GM19043 (cell line): ENCODE data around the gene MAST4.

Experiments
- ATAC-seq: cut with Tn5 transposase; IDR thresholded peaks from one replicate; pipeline ENCODE4 v1.9.1; 2021; ENCODE audit warnings: low read depth; ENCODE audit not compliant: unreplicated experiment

Gene MAST4

DNA sequence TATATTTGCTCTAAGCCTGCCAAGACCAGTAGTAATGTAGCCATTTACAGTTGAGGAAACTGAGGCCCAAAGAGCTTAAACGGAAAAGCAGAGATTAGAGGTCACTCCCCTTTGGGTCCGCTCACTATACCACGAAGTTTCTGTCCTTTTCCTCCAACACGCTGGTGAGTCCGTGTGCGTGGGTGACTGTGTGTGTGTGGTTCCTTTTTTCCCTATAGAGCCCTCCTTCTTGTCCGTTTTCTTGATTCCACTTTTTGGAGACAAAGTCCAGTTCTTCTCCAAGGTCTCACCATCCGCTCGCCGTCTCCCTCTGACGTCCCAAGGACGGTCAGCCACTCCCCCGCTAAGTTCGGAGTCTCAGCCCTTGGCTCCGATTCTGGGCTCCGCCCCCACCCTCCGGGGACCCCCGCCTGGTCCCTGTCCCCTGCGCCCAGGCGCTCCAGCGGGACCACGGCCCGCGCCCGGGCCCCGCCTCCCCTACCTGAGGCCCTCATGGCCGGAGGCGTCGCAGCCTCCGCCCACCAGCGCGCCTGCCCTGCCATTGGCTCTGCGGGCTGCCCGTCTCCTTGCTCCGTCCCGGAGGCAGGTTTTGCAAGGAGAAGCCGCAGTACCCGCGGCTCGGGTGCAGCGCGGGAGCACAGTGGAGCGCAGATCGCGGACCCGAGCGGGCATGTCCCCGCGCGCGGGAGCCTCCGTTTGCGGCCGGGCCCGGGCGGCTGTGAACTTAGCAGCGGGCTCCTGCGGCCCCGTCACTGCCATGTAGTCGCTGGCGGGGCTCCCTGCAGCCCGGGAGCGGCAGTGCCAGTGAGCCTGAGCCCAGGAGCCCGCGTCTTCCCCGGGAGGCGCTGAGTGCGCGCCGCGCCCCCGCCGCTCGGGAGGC lies at the start of gene MAST4:
MAST4 (plus strand) TSS at position 638 of the 880 bp plus-strand sequence. CDS start 263 bp downstream, outside the sequence.
- peak; percentile 93 for ATAC-seq

DNA sequence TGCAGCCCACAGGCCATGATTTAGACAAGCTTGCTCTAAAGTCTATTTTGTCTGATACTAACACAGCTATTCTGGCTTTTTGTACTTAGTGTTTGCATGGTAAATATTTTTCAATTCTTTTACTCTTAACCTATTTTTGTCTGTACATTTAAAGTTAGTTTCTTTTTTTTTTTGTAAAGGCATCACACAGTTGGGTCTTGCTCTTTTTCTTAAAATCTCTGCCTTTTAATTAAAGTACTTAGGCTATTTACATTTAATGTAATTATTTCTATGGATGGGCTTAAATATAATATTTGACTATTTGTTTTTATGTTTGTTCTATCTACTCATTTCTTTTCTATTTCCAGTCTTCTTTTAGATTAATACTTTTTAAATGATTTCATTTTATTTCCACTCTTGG lies 49.7 kb upstream of the MAST4 start:
- ATAC-seq = no peak

DNA sequence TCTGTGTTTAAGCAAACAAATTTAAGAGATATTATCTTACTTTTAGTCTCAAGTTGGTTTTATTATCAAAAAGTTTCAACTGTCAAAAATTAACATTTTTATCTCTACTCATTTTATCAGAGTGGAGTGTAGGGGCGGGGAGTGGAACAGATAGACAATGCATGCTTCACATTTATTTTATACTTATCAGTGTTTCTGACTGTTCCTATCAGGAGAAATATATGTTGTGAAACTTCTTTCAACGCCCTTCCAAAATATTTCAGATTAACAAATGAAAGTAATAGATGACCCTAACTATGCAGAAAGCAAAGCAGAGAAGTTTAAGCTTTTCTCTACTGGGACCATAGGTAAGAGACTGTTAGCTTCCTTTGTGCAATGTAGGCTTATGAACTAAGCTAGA lies 44.9 kb upstream of the MAST4 start:
- ATAC-seq = no peak

DNA sequence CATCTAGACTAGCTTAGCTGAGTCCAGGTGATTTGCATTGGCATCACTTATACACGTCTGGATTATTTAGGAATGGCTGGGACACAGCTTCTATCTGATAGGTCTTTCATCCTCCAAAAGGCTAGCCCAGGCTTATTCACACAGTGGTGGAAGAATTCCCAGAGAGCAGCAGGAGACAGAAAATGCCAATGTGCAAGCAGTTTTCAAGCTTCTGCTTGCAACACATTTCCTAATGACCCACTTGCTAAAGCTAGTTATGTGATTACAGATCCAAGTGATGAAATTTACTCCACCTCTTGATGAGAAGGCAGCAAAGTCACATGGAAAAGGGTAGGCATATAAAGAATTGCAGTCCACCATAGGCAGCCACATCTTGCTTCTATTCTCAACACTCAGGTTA lies 44.2 kb upstream of the MAST4 start:
- no peak for ATAC-seq

DNA sequence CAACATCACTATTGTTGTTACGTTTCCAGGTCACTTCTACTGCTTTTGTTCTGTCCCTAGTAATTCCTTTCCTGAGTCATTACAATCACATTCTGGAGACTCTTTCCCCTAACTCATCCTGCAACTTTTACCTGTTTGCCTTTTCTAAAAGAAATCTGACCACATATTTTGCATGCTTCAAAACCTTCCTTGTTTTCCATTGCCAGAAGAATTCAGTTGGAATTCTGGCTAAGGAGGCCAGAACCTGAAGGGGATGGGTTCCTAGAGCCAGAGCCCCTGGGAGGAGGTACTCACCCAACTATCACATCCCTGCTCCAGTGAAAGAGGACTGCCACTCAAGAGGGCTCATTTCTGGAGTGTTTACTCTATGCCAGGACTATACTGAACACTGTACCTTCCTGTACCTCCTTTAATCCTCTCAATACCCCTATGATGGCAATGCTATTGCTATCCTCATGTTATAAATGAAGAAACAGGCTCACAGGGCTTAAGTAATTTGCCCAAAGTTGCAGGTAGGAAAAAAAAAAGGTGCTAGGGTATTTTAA lies 42.8 kb upstream of the MAST4 start:
- no peak for ATAC-seq

GRCh38 chr5:66553916-66554575 lies 42.1 kb upstream of the MAST4 start:
- ATAC-seq = peak; percentile 97

- no peak for ATAC-seq
Observed at GRCh38 chr5:66554884-66555283, 41.3 kb upstream of the MAST4 start.

- peak; percentile 42 for ATAC-seq
Observed at GRCh38 chr5:66558560-66558959, 37.6 kb upstream of the MAST4 start.

- ATAC-seq = no peak
Observed at GRCh38 chr5:66560371-66560770, 35.8 kb upstream of the MAST4 start.

DNA sequence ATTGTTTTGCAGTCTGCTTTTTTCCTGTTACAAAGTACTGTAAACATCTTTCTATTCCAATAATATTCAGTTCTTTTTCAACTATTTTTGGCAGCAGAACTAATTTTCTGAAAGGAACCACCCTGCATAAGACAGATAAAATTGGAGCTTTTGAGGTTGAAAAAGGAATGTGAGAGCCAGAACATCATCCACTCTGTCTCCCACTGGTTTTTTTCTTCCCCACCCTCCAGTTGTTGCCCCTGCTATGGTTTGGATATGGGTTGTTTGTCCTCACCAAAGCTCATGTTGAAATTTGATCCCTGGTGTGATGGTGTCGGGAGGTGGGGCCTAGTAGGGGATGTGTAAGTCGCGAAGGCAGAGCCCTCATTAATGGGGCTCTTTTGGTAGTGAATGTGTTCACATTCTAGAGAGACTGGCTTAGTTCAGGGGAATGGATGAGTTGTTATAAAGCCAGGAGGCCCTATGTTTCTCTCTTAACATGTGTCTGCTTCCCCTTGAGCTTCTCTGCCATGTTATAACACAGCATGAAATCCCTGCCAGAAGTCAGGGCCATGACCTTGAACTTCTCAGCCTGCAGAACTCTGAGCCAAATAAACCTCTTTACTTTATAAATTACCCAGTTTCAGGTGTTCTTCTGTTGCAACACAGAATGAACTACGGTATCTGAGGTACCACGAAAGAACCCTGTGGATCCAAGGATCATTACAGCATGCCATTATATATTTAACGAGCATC lies 34.8 kb upstream of the MAST4 start:
- ATAC-seq = no peak

DNA sequence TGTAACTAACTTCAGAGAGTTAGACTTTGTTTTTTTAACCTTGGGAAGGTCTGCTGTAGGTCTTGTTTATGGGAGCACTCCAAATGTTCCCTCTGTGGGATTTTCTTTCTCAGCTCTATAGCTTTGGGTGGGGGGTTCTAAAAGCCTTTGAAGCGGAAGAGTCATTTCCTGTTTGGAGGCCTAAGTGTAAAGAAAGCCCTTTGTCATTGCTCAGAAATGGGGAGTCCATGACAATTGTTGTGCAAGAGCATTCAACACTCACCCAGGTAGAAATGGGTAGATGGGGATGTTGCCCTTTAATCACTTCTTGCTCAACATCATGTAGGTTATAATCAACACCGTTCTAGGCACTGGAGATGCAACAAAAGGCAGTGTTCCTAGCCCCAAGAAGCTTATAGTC lies 30.3 kb upstream of the MAST4 start:
- ATAC-seq = no peak

- no peak for ATAC-seq
Observed at GRCh38 chr5:66567474-66567873, 28.7 kb upstream of the MAST4 start.

DNA sequence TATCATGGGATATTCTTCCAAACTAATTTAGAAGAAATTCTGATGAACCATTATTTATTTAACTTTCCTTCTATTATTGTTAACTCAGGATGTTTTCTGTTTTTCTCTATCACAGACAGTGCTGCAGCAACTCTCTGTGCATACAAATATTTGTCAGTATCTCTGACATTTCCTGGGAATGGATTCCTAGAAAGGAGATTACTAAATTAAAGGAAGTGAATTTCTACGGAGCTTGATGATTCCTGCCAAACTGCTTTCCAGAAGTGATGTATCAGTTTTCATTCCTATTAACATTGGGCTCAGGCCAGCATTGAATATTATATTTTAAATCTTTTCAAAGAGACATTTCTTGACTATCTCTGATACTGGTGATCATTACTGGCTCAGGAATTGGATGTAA lies 26.0 kb upstream of the MAST4 start:
- no peak for ATAC-seq

GRCh38 chr5:66573733-66574132 lies 22.5 kb upstream of the MAST4 start:
- ATAC-seq = no peak

DNA sequence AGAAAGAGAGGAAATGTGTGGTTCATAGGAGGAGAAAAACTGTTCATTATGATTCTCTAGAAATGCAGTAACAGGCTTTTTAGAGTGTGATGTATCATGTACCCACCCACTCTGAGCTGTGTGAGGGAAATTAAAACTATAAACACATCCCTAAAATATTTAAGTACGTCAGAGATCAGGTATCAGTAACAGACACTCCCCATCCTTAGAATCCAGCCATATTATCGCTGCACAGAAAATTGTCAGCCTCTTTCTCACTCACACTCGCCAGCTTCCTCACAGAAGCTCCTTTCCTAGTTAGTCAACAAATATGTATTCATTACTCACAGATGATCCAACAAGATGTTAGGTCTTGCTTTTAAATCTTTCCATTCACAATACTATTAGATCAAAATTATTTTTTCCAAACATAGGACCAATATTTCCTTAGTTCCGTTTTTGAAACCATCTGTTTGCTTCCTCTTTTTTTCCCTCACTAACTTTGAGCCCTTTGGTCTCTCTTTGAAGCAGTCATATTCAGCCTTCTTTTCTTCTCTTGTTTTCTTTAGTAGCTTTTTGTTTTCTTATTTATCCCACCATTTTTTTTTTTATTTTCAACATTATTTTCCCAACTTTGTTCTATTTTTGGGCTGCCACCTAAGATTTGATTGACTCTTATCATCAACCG lies 13.6 kb upstream of the MAST4 start:
- no peak for ATAC-seq

DNA sequence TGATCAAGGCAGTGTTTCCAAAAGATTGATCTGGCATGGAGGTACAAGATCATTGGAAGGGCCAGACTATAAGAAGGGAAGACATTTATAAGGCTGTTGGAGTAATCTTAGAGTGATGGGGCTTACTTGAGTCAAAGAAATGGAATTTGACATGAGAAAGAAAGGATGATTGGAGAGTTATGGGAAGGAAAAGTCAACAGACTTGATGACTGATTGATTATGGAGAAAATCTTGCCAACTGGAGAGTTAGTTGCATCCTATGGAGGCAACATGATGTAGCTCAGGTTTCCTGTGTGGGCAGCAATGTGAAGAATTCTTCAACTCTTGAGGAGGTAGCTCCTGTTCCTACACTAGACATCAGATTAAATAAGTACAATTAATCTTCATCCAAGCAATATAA lies 10.9 kb upstream of the MAST4 start:
- no peak for ATAC-seq

- ATAC-seq = no peak
Observed at GRCh38 chr5:66587771-66588170, 8.4 kb upstream of the MAST4 start.

GRCh38 chr5:66596636-66597182 lies 516 bp downstream of the MAST4 start:
- ATAC-seq = peak; percentile 27

DNA sequence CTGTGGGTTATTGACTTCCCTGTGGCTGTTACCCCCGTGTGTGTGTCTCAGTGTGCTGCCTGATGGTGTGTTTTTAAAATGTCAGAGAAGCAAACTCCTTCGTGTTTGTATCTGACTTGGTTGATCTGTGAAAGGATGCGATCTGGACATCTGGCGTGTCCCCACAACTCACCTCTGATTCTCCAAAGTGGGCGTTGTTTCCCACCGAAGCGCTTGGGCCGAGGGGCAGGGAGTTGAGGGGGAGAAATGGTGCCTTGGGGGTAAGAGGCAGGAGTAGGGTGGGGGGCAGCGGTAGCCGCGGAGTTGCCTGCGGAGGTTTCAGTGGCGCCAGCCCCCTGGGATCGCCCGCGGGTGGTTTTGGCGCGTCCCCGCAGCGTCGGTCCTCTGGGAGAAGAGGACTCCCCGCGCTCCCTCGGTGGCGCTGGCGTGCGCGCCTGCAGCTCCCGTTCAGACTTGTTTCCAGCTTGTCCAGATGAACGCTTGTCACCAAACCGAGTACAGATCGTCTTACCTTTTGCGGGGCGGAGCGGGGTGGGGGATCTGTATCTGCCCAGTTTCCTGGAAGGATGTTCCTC lies 1.1 kb downstream of the MAST4 start:
- ATAC-seq = no peak

- ATAC-seq = no peak
Observed at GRCh38 chr5:66602621-66603020, 6.4 kb downstream of the MAST4 start.
